Mesothelial cell of epicardium (in vitro differentiated cells): ENCODE data around the gene ARHGAP8. TPM values are rescaled to one million over a fixed set of nuclear protein-coding genes. Genes with fewer than 3 reads are reported as not detected.

Experiments
- DNase-seq, 2 experiments: peaks; one replicate each; pipeline ENCODE4 v3.0.0; 2021; ENCODE audit warnings: low spot score in 2 of 2; ENCODE audit not compliant: unreplicated experiment in 2 of 2
- H3K27ac Mint-ChIP-seq: 2 replicates; pipeline ENCODE4 v1.8.0; 2021; ENCODE audit warnings: mixed read lengths
- H3K27me3 Mint-ChIP-seq: 2 replicates; pipeline ENCODE4 v1.8.0; 2021; ENCODE audit warnings: low read depth, mixed read lengths
- H3K36me3 Mint-ChIP-seq: 2 replicates; pipeline ENCODE4 v1.8.0; 2021; ENCODE audit warnings: mixed read lengths
- H3K4me1 Mint-ChIP-seq: 2 replicates; pipeline ENCODE4 v1.8.0; 2021; ENCODE audit warnings: mixed read lengths
- H3K4me3 Mint-ChIP-seq: 2 replicates; pipeline ENCODE4 v1.8.0; 2021; ENCODE audit warnings: mild to moderate bottlenecking, moderate library complexity, mixed read lengths
- H3K9me3 Mint-ChIP-seq: 2 replicates; pipeline ENCODE4 v1.8.0; 2021; ENCODE audit warnings: mixed read lengths
- total RNA-seq: library from RNA; stranded (reverse); gene quantifications from 3 replicates; pipeline ENCODE4 v1.2.1, GENCODE V29; 2021
- TF ChIP-seq, protein P1 (sequence below): fragments of 200-600 bp; sonication (generic); IDR thresholded peaks from one replicate; pipeline ENCODE4 v1.5.0; 2021; ENCODE audit warnings: antibody characterized with exemption; ENCODE audit not compliant: unreplicated experiment

Gene ARHGAP8
- total RNA-seq, 1 donor from 2014 or later, result 166 TPM

DNA sequence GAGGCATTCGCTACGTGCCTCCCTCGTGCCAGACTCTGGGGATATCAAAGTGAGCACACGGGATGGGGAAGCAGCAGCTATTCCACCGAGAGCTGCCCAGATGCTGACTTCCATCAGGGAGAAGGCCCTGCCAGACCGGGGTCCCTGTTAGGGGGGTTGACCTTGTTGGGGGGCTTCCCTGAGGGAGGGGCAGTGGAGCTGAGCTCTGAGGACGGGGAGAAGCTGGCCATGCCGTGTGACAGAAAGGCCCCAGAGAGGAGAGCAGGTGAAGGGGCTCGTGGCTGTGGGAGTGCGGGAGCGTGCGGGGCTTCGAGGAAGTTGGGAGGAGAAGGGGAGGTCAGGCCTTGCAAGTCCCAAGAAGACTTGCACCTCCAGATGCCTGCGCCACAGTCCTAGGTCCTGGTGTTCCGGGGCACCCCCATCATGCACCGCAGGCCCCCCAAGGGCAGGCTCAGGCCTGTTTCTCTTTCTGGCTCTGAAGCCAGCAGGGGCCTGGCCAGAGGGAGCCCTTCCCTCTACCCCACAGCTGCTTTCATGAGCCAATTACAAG is 94.4 kb downstream of the ARHGAP8 start:
- Mint-ChIP-seq H3K4me3 (no peak overlapping the region), H3K36me3 (peaks cover 35% of the 10 kb centered on the region), H3K27me3 (no peaks in the 10 kb centered on the region), H3K27ac (no peak overlapping the region), H3K4me1 (no peaks in the 10 kb centered on the region), H3K9me3 (peaks cover 5% of the 10 kb centered on the region)
- no peak for DNase-seq
- TF ChIP-seq, protein P1, sequence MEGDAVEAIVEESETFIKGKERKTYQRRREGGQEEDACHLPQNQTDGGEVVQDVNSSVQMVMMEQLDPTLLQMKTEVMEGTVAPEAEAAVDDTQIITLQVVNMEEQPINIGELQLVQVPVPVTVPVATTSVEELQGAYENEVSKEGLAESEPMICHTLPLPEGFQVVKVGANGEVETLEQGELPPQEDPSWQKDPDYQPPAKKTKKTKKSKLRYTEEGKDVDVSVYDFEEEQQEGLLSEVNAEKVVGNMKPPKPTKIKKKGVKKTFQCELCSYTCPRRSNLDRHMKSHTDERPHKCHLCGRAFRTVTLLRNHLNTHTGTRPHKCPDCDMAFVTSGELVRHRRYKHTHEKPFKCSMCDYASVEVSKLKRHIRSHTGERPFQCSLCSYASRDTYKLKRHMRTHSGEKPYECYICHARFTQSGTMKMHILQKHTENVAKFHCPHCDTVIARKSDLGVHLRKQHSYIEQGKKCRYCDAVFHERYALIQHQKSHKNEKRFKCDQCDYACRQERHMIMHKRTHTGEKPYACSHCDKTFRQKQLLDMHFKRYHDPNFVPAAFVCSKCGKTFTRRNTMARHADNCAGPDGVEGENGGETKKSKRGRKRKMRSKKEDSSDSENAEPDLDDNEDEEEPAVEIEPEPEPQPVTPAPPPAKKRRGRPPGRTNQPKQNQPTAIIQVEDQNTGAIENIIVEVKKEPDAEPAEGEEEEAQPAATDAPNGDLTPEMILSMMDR, result no peak

DNA sequence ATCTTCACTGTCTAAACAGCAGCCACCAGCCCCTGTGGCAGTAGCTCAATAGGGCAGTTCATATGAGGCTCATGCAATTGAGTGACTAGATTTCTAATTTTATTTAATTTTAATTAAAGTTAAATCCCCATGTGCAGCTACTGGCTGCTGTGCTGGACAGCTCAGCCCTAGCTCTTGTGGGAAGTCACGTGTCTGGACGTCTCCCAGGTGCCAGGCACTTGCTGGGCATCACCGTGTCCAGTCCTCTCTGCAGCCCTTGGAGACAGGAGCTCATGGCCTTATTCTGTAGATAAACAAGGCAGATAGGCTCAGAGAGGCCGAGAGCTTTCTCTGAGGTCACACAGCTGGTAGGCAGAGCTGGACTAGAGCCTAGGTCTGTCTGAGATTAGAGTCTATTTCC is 95.0 kb downstream of the ARHGAP8 start:
- Mint-ChIP-seq H3K4me3 (no peak overlapping the region), H3K36me3 (peaks cover 38% of the 10 kb centered on the region), H3K9me3 (peaks cover 5% of the 10 kb centered on the region), H3K27me3 (no peaks in the 10 kb centered on the region), H3K4me1 (no peaks in the 10 kb centered on the region), H3K27ac (no peak overlapping the region)
- TF ChIP-seq, protein P1, result no peak
- no peak for DNase-seq

DNA sequence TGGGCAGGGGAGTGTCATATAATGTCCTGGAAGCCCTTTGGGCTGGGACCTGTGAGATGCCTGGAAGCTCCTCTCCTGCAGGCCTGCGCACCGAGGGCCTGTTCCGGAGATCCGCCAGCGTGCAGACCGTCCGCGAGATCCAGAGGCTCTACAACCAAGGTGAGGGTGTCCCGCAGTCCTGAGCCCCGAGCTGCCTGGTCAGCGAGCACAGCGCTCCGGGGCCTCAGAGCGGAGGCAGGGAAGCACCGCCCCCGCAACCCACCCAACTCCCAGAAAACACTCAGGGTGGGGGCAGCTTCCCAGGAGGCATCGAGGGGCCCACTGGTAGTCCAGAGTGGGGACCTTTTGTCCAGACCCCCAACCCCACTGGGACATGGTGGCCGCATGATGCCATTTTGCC is 95.5 kb downstream of the ARHGAP8 start:
- Mint-ChIP-seq H3K27ac (no peak overlapping the region), H3K27me3 (no peaks in the 10 kb centered on the region), H3K9me3 (peaks cover 5% of the 10 kb centered on the region), H3K4me3 (no peak overlapping the region), H3K36me3 (peaks cover 37% of the 10 kb centered on the region), H3K4me1 (no peaks in the 10 kb centered on the region)
- no peak for DNase-seq
- TF ChIP-seq, protein P1, result no peak

DNA sequence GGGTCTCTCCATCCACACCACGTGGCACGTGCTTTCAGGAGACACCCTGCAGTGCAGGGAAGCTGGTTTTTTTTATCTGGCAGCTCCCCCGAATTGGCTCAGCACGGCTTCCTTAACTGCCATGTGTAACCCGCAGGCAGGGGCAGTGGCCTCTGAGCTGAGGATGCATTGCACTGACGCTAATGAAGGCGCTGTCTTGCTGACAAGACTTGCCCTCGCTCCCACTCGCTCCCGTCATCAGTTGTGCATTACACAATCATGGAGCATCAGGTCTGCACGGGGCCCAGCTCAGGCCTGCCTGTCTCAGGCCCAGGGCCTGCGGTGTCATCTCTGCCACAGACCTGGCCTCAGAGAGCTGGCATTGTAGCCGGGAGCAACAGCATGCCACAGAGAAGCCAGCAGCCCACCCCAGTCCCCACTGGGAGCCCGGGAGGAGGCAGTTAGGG is 95.9 kb downstream of the ARHGAP8 start:
- no peak overlapping the region for H3K27ac Mint-ChIP-seq
- H3K4me3 Mint-ChIP-seq, result no peak overlapping the region

DNA sequence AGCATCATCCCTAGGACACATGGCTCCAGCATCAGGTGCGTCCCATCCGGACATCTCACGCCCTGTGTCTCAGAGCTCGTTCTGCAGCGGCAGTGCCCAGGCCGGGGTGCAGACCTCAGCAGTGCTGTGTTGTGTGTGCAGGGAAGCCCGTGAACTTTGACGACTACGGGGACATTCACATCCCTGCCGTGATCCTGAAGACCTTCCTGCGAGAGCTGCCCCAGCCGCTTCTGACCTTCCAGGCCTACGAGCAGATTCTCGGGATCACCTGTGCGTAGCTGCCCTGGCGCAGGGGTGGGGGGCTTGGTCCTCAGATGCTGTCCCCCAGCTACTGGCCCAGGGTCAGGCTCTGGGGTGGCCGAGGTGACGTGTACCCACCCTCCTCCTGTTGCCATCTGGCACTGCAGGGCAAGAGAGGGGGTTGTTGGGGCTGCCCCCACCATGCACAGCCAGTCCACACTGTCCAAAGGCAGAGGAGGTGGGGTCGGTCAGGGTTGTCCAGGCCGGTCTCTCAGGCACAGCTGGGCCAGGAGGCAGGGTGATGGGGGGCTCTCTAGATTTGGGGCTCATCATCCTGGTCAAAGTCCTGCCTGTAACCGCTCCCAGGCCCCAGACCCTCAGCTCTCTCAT is 96.5 kb downstream of the ARHGAP8 start:
- Mint-ChIP-seq H3K9me3 (peaks cover 5% of the 10 kb centered on the region), H3K4me3 (no peak overlapping the region), H3K4me1 (no peaks in the 10 kb centered on the region), H3K36me3 (peaks cover 38% of the 10 kb centered on the region), H3K27me3 (no peaks in the 10 kb centered on the region), H3K27ac (no peak overlapping the region)
- no peak for DNase-seq
- TF ChIP-seq, protein P1, result no peak

More for the DNA sequence above, 95.9 kb downstream of the ARHGAP8 start:
- Mint-ChIP-seq H3K9me3 (peaks cover 5% of the 10 kb centered on the region), H3K4me1 (no peaks in the 10 kb centered on the region), H3K27me3 (no peaks in the 10 kb centered on the region), H3K36me3 (peaks cover 39% of the 10 kb centered on the region)
- no peak for DNase-seq
- TF ChIP-seq, protein P1, result no peak
